Liver (tissue), 9 donors: ENCODE data around the gene CNOT11. TPM values are rescaled to one million over a fixed set of nuclear protein-coding genes. Genes with fewer than 3 reads are reported as not detected.

Experiments
- DNase-seq: peaks from one replicate; pipeline ENCODE4 v3.0.0-alpha.2; 2017; ENCODE audit warnings: low spot score
- H3K27ac ChIP-seq, 2 donors: one replicate each; pipeline ENCODE4 v1.7.0; 2013; ENCODE audit warnings: inconsistent platforms in 2 of 2, low read length in 2 of 2, control low read depth in 1 of 2, low read depth in 1 of 2, mild to moderate bottlenecking in 1 of 2
- H3K27me3 ChIP-seq, 4 donors: one replicate each; pipeline versions ENCODE4 v1.6.1 to v1.7.0; 2013; ENCODE audit warnings: low read length in 3 of 4, inconsistent platforms in 1 of 4, mild to moderate bottlenecking in 1 of 4, moderate library complexity in 1 of 4; ENCODE audit not compliant: control insufficient read depth in 4 of 4, insufficient read depth in 4 of 4
- H3K36me3 ChIP-seq, 4 donors: one replicate each; pipeline versions ENCODE4 v1.6.1 to v1.7.0; 2013; ENCODE audit warnings: low read length in 3 of 4, mild to moderate bottlenecking in 3 of 4, low read depth in 1 of 4, moderate library complexity in 1 of 4; ENCODE audit not compliant: control insufficient read depth in 4 of 4, insufficient read depth in 3 of 4
- H3K4me1 ChIP-seq, 4 donors: one replicate each; pipeline versions ENCODE4 v1.6.1 to v1.7.0; 2013; ENCODE audit warnings: low read length in 3 of 4, mild to moderate bottlenecking in 3 of 4, moderate library complexity in 1 of 4; ENCODE audit not compliant: control insufficient read depth in 4 of 4, insufficient read depth in 4 of 4
- H3K4me3 ChIP-seq, 3 donors: one replicate each; pipeline versions ENCODE4 v1.6.1 to v1.7.0; 2013; ENCODE audit warnings: low read length in 3 of 3, control low read depth in 1 of 3, low read depth in 1 of 3, mild to moderate bottlenecking in 1 of 3
- H3K9ac ChIP-seq, 2 donors: one replicate each; pipeline ENCODE4 v1.7.0; 2013; ENCODE audit warnings: low read length in 2 of 2, mild to moderate bottlenecking in 2 of 2, moderate library complexity in 2 of 2, control low read depth in 1 of 2, low read depth in 1 of 2
- H3K9me3 ChIP-seq, 4 donors: one replicate each; pipeline versions ENCODE4 v1.6.1 to v1.7.0; 2013; ENCODE audit warnings: low read length in 3 of 4; ENCODE audit not compliant: control insufficient read depth in 4 of 4
- CTCF ChIP-seq: fragments of 150-350 bp; IDR thresholded peaks from 2 replicates; pipeline ENCODE4 v1.5.1; 2017; ENCODE audit warnings: improper control_type of control experiment, low read depth, low read length; ENCODE audit not compliant: missing input control
- EGR1 ChIP-seq, 2 donors: IDR thresholded peaks; 2 replicates each; pipeline ENCODE4 v1.6.1; 2016 to 2018; ENCODE audit warnings: antibody characterized with exemption in 2 of 2, low read depth in 2 of 2
- FOXA1 ChIP-seq: IDR thresholded peaks from 2 replicates; pipeline ENCODE4 v1.6.1; 2016; ENCODE audit warnings: antibody characterized with exemption
- GABPA ChIP-seq, 2 donors: IDR thresholded peaks in 1 of 2; conservative IDR thresholded peaks in 1 of 2; 2 replicates each; pipeline ENCODE4 v1.6.1; 2016; ENCODE audit warnings: antibody characterized with exemption in 2 of 2, mild to moderate bottlenecking in 1 of 2, moderate library complexity in 1 of 2
- HNF4A ChIP-seq, 2 donors: conservative IDR thresholded peaks; 2 replicates each; pipeline ENCODE4 v1.6.1; 2016; ENCODE audit warnings: antibody characterized with exemption in 2 of 2, mild to moderate bottlenecking in 2 of 2
- HNF4G ChIP-seq: IDR thresholded peaks from 2 replicates; pipeline ENCODE4 v1.6.1; 2016; ENCODE audit warnings: antibody characterized with exemption
- JUND ChIP-seq, 2 donors: IDR thresholded peaks; 2 replicates each; pipeline ENCODE4 v1.6.1; 2016; ENCODE audit warnings: antibody characterized with exemption in 2 of 2
- MAX ChIP-seq: IDR thresholded peaks from 2 replicates; pipeline ENCODE4 v1.6.1; 2016; ENCODE audit warnings: antibody characterized with exemption
- NR2F2 ChIP-seq: IDR thresholded peaks from 2 replicates; pipeline ENCODE4 v1.6.1; 2016; ENCODE audit warnings: antibody characterized with exemption
- RAD21 ChIP-seq, 2 donors: IDR thresholded peaks; 2 replicates each; pipeline ENCODE4 v1.6.1; 2016; ENCODE audit warnings: antibody characterized with exemption in 2 of 2, mild to moderate bottlenecking in 2 of 2
- RXRA ChIP-seq, 2 donors: IDR thresholded peaks; 2 replicates each; pipeline ENCODE4 v1.6.1; 2017 to 2018; ENCODE audit warnings: antibody characterized with exemption in 2 of 2, mild to moderate bottlenecking in 1 of 2
- SP1 ChIP-seq: IDR thresholded peaks from 2 replicates; pipeline ENCODE4 v1.6.1; 2018; ENCODE audit warnings: antibody characterized with exemption, mild to moderate bottlenecking
- TAF1 ChIP-seq: conservative IDR thresholded peaks from 2 replicates; pipeline ENCODE4 v1.6.1; 2016; ENCODE audit warnings: antibody characterized with exemption, mild to moderate bottlenecking
- YY1 ChIP-seq: IDR thresholded peaks from 2 replicates; pipeline ENCODE4 v1.6.1; 2016; ENCODE audit warnings: antibody characterized with exemption, mild to moderate bottlenecking
- WGBS: extraction: QIAGEN DNeasy Blood & Tissue Kit; methylation state at CpG from one replicate; pipeline ENCODE4 v1.1.7; 2013; 5-methylcytosine and 5-hydroxymethylcytosine counted together
- polyA plus RNA-seq, 2 donors: library from polyadenylated mRNA; stranded (reverse) in 1 of 2; unstranded in 1 of 2; fragments of 200-250 nt in 1 of 2; fragments of >200 nt in 1 of 2; fragmentation: Nextera tagmentation in 1 of 2; extraction: Ambion mirVana in 1 of 2; gene quantifications; one replicate each; pipeline versions ENCODE4 v1.2.1 to v1.2.3, GENCODE V29; 2013 to 2015
- total RNA-seq, 2 donors: library from RNA; depleted of rRNA; stranded (reverse); fragments of >200 nt; gene quantifications; one replicate each; pipeline ENCODE4 v1.2.3, GENCODE V29; 2014
- TF ChIP-seq, protein P1 (sequence below): IDR thresholded peaks from 2 replicates; pipeline ENCODE4 v1.6.1; 2016; ENCODE audit warnings: antibody characterized with exemption
- donor health status: healthy.
- donor health status: healthy.
- donor health status: healthy.
- donor health status: healthy.
- donor health status: healthy.

Gene CNOT11
- total and polyA plus RNA-seq, 4 donors = 9.8 to 14.3 (median 13.5) TPM

DNA sequence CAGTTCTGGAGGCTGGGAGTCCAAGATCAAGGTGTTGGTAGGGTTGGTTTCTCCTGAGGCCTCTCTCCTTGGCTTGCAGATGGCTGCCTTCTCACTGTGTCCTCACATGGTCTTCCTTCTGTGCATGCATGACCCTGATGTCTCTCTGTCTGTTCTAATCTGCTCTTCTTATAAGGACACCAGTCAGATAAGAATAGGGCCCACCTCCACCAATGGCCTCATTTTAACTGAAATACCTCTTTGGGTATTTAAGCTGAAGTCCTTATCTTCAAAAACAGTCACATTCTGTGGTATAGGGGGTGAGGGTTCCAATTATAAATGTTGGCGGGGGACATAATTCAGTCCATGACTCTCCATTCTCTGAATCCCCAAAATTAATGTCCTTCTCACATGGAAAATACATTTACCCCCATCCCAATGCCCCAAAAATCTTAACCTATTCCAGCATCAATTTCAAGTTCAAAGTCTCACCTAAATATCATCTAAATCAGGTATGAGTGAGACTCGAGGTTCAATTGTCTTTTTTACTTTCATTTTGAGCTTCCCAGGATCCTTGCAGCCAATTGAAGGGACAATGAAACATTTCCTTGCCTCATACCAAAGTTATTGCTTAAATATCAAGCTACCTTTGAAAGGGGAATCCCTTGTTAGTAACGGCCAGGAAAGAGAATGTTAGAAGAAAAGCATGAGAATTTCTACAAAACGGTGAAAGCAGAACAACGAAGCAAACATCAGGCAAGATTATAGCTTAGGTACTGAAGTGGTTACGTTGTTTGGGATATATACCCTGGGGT, 20.6 kb upstream of the CNOT11 start:
- Histone ChIP-seq H3K36me3 (no peaks in the 10 kb centered on the region), H3K27me3 (no peaks in the 10 kb centered on the region), H3K4me1 (peaks cover 3 to 21% (median 6%) of the 10 kb centered on the region in 4 donors), H3K4me3 (no peak overlapping the region), H3K9me3 (no peaks in the 10 kb centered on the region), H3K27ac (no peak overlapping the region), H3K9ac (no peak overlapping the region)
- no peak for DNase-seq
- TF ChIP-seq HNF4G (no peak), MAX (no peak)
- WGBS = 86% methylated on average over 6 of the region's 6 CpGs

DNA sequence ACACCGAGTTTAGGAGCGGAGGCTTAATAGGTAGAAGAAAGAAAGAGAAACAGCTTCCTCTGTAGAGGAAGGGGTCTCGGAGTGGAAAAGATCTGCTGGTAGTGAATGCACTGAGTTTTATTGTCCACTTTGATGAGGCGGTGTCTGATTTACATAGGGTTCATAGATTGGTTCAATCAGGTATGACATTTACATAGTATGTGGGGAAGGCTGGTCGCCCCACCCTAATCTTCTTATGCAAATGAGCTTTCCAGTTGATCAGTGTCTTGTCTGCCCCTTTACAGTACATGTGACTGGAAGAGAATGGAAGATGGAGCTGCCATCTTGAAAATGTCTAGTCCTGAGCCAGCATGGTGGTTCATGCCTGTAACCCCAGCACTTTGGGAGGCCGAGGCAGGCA, 19.9 kb upstream of the CNOT11 start:
- Histone ChIP-seq H3K9ac (no peak overlapping the region), H3K36me3 (no peaks in the 10 kb centered on the region), H3K4me3 (no peak overlapping the region), H3K9me3 (no peaks in the 10 kb centered on the region), H3K27ac (no peak overlapping the region), H3K27me3 (no peaks in the 10 kb centered on the region), H3K4me1 (peaks cover 3 to 21% (median 6%) of the 10 kb centered on the region in 4 donors)
- DNase-seq = no peak
- WGBS = 96% methylated on average over 6 of the region's 6 CpGs
- TF ChIP-seq EGR1 (IDR thresholded peaks at IDR 0.05; ENCODE audit: low read depth in 2 of 2) = no peak
- no peak for TF ChIP-seq JUND (IDR thresholded peaks at IDR 0.05)
- no peak for TF ChIP-seq TAF1
- TF ChIP-seq, protein P1, sequence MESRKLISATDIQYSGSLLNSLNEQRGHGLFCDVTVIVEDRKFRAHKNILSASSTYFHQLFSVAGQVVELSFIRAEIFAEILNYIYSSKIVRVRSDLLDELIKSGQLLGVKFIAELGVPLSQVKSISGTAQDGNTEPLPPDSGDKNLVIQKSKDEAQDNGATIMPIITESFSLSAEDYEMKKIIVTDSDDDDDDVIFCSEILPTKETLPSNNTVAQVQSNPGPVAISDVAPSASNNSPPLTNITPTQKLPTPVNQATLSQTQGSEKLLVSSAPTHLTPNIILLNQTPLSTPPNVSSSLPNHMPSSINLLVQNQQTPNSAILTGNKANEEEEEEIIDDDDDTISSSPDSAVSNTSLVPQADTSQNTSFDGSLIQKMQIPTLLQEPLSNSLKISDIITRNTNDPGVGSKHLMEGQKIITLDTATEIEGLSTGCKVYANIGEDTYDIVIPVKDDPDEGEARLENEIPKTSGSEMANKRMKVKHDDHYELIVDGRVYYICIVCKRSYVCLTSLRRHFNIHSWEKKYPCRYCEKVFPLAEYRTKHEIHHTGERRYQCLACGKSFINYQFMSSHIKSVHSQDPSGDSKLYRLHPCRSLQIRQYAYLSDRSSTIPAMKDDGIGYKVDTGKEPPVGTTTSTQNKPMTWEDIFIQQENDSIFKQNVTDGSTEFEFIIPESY = no peak
- TF ChIP-seq SP1 = no peak
- TF ChIP-seq RAD21 (IDR thresholded peaks at IDR 0.05) = no peak
- no peak for TF ChIP-seq CTCF
- no peak for TF ChIP-seq NR2F2

DNA sequence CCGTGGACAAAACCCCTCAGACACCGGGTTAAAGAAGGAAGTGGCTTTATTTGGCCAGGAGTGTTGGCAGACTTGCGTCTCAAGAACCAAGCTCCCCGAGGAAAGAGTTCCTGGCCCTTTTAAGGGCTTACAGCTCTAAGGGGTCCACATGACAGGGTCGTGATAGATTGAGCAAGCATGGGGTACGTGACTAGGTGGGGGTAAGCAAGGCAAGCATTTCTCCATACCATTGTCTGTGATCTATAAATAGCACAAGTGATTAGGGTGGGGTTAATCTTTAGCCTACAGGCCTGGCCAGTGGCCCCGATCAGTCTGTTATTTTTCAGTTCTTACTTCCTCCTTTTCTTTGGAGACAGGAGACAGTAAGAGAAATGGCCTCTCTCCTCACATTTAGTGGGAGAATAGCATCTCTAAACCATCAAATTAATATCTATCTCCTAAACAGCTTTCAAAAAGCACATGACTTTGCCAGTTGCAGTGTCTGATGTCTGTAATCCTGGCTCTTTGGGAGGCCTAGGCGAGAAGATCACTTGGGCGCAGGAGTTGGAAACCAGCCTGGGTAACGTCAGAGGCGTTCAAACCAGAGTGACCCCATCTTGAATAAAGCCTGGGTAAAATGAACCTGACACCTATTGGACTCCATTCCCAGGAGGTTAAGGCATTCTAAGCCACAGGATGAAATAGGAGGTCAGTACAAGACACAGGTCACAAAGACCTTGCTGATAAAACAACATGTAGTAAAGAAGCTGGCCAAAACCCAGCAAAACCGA, 18.3 kb upstream of the CNOT11 start:
- H3K4me1 ChIP-seq = peaks cover 4 to 26% (median 9%) of the 10 kb centered on the region in 4 donors
- WGBS = 45% methylated on average over 12 of the region's 12 CpGs
- H3K27ac ChIP-seq = peak overlapping the region; percentile 33 to 70

More for the DNA sequence above, 18.3 kb upstream of the CNOT11 start:
- no peak for DNase-seq
- H3K9me3 ChIP-seq = no peaks in the 10 kb centered on the region
- H3K9ac ChIP-seq = no peak overlapping the region
- H3K36me3 ChIP-seq = no peaks in the 10 kb centered on the region
- peak; percentile 18 for TF ChIP-seq YY1
- TF ChIP-seq RAD21 (IDR thresholded peaks at IDR 0.05) = no peak
- no peak for TF ChIP-seq FOXA1
- TF ChIP-seq JUND (IDR thresholded peaks at IDR 0.05) = peak in 1 of 2 donors; percentile 11
- TF ChIP-seq RXRA (IDR thresholded peaks at IDR 0.05) = peak in 1 of 2 donors; percentile 50
- no peak for TF ChIP-seq GABPA (IDR thresholded peaks at IDR 0.05 in 1 of 2, conservative IDR thresholded peaks at IDR 0.05 in 1 of 2)
- no peak for TF ChIP-seq SP1
- TF ChIP-seq, protein P1 = no peak
- TF ChIP-seq CTCF = no peak
- no peak for TF ChIP-seq NR2F2
- TF ChIP-seq HNF4A (conservative IDR thresholded peaks at IDR 0.05) = peak in 1 of 2 donors; percentile 25
- no peak for TF ChIP-seq TAF1
- H3K4me3 ChIP-seq = no peak overlapping the region
- no peaks in the 10 kb centered on the region for H3K27me3 ChIP-seq
